GM12872 (cell line): ENCODE data around the gene CLEC16A.

Experiments used
- TF ChIP-seq, protein P1 (sequence below): IDR thresholded peaks from 3 replicates; pipeline ENCODE4 v1.5.1; 2011; ENCODE audit warnings: low read depth, mild to moderate bottlenecking, low read length, moderate library complexity; ENCODE audit not compliant: insufficient read depth

The CLEC16A gene

DNA sequence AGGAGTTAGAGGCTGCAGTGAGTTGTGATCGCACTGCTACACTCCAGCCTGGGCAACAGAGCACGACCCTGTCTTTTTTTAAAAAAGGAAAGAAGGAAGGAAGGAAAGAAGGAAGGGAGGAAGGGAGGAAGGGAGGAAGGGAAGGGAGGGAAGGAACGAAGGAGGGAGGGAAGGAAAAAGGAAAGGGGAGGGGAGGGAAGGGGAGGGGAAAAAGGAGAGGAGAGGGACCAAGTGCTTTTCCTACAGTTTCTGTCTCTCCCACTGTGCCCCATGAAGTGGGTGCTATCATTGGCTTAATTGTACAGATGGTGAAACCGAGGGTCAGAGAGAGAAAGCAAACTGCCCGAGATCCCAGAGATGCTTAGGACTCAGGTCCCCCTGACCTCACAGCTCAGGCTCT lies 254.0 kb downstream of the CLEC16A start:
- TF ChIP-seq, protein P1, sequence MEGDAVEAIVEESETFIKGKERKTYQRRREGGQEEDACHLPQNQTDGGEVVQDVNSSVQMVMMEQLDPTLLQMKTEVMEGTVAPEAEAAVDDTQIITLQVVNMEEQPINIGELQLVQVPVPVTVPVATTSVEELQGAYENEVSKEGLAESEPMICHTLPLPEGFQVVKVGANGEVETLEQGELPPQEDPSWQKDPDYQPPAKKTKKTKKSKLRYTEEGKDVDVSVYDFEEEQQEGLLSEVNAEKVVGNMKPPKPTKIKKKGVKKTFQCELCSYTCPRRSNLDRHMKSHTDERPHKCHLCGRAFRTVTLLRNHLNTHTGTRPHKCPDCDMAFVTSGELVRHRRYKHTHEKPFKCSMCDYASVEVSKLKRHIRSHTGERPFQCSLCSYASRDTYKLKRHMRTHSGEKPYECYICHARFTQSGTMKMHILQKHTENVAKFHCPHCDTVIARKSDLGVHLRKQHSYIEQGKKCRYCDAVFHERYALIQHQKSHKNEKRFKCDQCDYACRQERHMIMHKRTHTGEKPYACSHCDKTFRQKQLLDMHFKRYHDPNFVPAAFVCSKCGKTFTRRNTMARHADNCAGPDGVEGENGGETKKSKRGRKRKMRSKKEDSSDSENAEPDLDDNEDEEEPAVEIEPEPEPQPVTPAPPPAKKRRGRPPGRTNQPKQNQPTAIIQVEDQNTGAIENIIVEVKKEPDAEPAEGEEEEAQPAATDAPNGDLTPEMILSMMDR = no peak

DNA sequence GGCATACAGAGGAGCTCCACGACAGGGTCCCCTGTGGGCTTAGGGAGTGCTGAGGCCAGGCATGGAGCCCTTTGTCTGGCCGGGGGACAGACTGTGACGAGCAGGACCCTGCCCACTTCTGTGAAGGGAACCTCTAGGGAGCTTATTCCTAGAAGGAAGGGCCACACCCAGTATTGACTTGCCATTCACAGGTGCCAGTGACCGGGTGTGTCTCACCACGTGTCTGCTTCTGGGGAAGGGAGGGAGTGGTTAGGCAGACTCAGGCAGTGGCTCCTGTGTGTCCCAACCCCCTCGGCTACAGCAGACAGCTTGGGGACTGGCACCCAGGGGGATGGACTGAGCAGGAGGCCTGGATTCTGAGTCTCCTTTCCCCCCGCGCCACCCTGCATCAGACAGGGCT lies 254.5 kb downstream of the CLEC16A start:
- TF ChIP-seq, protein P1 = no peak

DNA sequence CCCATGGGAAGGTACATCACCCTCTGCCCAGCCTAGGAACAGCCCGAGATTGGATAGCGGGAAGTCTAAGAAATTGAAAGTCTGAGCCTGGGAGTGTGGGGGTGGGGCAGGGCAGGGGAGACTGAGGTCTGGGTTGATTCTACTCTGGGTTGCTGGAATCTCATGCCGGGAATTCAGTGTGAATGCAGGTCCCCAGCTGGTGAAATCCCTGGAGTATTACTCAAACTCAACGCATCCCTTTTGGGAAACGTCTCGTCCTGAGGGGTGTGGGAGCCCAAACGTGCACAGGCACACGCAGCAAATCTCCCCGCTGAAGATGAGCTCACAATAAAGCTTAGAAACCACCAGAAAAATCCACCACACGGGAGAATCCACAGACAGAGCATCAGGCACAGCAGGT lies 256.2 kb downstream of the CLEC16A start:
- TF ChIP-seq, protein P1 = no peak

DNA sequence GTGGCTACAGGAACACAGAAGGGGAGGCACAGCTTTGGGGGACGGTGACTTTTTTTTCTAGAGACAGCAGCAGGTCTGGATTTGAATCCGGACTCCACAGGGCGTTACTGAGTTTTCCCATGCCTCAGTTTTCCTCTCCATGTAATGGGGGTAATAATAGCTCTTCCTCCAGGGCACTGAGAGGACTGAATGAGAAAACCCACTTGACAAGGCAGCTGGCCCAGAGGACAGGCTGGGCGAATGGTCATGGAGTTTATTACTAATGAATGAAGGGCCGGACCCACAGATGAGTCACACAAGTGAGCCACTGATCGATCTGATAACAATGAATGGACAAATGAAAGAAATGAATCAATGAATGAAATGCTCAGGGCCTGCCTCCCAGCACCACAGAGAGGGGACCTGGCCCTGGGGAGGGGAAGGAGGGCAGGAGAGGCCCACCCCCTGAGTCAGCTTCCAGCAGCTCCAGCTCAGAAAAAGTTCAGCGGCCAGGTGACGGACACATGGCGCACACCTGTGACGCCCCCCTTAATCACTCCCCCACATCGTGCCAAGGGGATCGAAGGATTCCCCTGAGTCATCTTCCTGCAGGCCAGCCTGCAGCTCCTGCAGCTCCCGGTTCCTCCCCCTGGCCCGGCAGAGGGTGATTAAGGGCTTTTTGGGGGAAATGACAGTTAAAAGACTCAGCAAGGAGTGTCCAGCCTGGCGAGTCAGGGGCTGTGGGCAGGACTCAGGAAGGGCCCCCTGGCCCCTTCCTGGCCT lies 257.3 kb downstream of the CLEC16A start:
- TF ChIP-seq, protein P1 = no peak

DNA sequence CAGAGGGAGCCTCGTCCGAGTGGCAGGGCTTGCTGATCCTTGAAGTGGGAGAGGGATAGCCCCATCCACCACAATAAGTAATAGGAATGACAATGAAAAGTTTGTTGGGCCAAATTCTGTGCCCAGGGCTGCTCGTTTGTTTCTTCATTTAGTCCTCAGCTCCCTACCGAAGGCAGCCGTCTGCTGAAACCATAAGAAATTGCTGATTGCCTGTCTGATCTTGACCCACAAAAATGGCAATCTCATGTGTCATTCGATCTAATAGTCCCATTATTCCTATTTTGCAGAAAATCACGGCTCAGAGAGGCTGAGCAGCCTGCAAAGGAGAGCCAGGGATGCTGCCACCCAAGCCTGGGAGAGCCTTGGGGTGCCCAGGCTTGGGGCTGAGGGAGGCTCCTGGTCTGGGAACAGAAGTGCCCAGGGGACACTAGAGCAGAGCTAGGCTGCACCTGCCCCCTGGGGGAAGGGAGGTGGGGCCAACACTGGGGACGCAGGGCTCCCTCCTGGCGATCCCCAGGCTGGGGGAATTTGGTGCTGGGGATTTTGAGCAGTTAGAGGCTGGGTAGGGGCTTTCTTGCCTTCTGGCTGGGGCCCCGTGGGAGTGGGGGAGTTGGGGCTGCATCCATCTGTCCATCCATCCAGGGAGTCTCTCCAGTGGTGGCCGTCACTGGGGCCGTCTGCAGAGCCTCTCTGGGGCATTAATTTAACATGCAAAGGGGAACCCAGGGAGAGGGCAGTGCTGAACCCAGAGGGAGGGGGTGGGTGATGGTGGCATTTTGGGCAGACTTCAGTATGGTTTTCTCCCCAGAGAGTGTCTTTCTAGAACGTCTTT lies 258.1 kb downstream of the CLEC16A start:
- TF ChIP-seq, protein P1 = no peak

DNA sequence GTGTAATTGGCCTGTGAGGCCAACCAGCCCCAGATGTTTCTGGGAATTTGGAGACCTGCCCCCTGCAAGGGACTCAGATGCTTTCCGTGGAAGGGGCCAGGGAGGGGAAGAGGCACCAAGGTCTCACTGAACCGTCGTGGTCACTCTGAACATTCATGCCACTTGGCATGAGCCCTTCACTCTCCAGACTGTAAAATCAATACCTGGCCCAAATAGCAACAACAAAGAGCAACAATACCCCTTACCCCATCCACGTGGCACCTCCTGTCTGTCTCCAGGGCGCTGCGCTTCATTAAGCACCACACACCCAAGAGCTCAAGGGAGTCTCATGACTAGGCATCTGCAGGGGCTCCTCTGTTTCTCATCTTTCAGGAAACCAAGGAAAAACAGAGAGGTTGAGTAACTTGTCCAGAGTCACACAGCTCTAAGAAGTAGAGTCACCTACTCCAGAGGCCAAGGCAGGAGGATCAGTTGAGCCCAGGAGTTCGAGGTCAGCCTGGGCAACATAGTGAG lies 258.8 kb downstream of the CLEC16A start:
- TF ChIP-seq, protein P1 = no peak

DNA sequence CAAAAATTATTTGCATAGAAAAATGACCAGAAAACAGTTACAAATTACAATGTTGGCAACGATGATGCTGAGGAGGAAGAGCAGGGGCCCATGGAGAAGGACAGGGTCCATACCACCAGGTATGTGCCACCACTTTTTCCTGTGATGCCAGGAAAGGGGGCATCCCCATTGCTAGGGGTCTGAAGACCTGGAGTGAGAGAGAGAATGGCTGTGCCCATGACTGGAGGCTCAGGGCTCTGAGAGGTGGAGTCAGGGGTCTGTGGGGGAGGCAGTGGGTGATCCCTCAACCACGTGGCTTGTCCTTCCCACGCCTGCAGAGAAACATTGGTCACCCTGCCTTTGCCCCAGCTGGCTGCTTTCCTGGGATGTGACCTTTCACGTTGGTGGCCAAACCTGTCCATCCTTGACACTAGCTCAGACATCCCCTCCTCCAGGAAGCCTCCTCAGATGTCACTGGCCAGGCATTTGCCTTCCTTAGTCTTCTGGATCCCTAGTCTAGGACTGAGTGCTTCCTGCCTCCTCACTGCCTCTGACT lies 260.2 kb downstream of the CLEC16A start:
- TF ChIP-seq, protein P1 = no peak
